GM12874 (cell line): ENCODE results near the gene ELF2.

Experiments
- TF ChIP-seq, protein P1 (sequence below): IDR thresholded peaks from 2 replicates; pipeline ENCODE4 v1.5.1; 2011; ENCODE audit warnings: low read depth, mild to moderate bottlenecking, control low read depth, low read length, moderate library complexity; ENCODE audit not compliant: insufficient read depth

The ELF2 gene

GRCh38 chr4:139112650-139113049, 64.4 kb downstream of the ELF2 start:
- TF ChIP-seq, protein P1, sequence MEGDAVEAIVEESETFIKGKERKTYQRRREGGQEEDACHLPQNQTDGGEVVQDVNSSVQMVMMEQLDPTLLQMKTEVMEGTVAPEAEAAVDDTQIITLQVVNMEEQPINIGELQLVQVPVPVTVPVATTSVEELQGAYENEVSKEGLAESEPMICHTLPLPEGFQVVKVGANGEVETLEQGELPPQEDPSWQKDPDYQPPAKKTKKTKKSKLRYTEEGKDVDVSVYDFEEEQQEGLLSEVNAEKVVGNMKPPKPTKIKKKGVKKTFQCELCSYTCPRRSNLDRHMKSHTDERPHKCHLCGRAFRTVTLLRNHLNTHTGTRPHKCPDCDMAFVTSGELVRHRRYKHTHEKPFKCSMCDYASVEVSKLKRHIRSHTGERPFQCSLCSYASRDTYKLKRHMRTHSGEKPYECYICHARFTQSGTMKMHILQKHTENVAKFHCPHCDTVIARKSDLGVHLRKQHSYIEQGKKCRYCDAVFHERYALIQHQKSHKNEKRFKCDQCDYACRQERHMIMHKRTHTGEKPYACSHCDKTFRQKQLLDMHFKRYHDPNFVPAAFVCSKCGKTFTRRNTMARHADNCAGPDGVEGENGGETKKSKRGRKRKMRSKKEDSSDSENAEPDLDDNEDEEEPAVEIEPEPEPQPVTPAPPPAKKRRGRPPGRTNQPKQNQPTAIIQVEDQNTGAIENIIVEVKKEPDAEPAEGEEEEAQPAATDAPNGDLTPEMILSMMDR, result no peak

DNA sequence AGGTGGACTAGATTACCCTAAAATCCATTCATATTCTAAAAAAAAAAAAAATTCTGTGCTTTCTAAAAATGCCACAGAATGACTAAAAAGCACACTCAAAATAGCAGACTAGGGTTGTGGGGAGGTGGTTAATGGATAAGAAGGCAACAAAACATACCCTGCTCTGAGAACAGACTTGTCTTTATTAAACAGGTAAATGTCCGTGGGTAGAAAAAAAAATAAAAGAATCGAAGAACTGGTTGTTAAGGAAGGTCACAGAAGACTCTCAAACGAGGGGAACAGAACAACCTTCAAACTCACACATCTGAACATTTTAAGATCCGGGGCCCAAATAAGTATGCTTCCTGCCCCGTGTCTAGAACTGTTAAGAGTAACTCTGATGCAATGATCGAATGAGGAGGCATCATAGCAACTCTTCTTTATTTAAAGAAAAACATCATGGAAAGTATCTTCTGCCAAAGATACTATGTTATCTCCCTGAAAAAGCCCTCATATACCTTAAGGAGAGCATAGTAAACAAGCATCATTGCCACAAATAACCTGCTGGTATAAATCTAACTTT, 68.4 kb downstream of the ELF2 start:
- TF ChIP-seq, protein P1, result no peak

GRCh38 chr4:139099366-139099982, 77.5 kb downstream of the ELF2 start:
- TF ChIP-seq, protein P1, result peak; percentile 76

DNA sequence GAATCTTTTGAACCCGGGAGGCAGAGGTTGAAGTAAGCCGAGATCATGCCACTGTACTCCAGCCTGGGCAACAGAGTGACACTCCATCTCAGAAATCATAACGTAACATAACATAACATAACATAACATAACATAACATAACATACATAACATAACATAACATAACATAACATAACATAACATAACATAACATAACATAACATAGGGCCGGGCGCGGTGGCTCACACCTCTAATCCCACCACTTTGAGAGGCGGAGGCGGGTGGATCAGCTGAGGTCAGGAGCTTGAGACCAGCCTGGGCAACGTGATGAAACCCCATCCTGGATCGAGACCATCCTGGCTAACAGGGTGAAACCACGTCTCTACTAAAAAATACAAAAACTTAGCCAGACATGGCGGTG, 84.7 kb downstream of the ELF2 start:
- TF ChIP-seq, protein P1, result no peak

- TF ChIP-seq, protein P1, result no peak
Observed at GRCh38 chr4:139085141-139085540, 91.9 kb downstream of the ELF2 start.

DNA sequence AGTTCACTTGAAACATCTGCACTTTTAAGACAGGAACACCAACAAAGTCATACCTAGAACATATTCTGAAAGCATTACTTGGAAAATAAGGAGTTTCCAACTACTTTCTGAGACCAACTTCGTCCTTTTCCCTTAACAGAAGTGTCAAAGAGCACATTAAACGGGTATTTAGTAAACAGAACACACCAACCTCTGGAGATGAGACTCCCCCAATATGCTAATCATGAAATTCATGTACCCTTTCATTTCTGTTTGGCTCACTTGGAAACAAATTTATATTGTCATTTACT, 92.3 kb downstream of the ELF2 start:
- TF ChIP-seq, protein P1, result no peak

- TF ChIP-seq, protein P1, result peak; percentile 23; the same call in 1 of the 2 replicates
Observed at GRCh38 chr4:139083956-139084803, 92.8 kb downstream of the ELF2 start.
